A673 (cell line): ENCODE results near the gene SMIM44. TPM values are rescaled to one million over a fixed set of nuclear protein-coding genes. Genes with fewer than 3 reads are reported as not detected.
"Not testable (repeated sequence)": the region's sequence is repeated elsewhere in the genome, so short reads cannot be mapped to it uniquely, and the experiment has no call there.

ENCODE experiments used
- BruUV-seq: library from RNA; stranded (reverse); fragments of 400-500 nt; replicated peaks from 2 replicates; lab custom pipeline; 2021; lab: Mats Ljungman, UMichigan
- CTCF ChIA-PET: fragments of 300-600 bp; sonication (Branson Sonifier 250); formaldehyde crosslinking; loops from one replicate; lab custom pipeline; 2022; ENCODE audit warnings: antibody characterized with exemption; lab: Charles Lee
- POLR2A ChIA-PET: fragments of 300-600 bp; sonication (Branson Sonifier 250); formaldehyde crosslinking; loops from one replicate; lab custom pipeline; 2022; ENCODE audit warnings: antibody characterized with exemption; ENCODE audit not compliant: low non-redundant PET; lab: Charles Lee
- DNase-seq: peaks from one replicate; pipeline ENCODE4 v3.0.0-alpha.2; 2015; ENCODE audit warnings: low spot score
- H3K27ac ChIP-seq: fragments of 200-600 bp; sonication (generic); 2 replicates; pipeline ENCODE4 v1.5.1; 2016; ENCODE audit warnings: mixed run types, low read depth, mild to moderate bottlenecking, mixed read lengths, antibody characterized with exemption, low read length; ENCODE audit not compliant: poor library complexity, severe bottlenecking
- H3K27me3 ChIP-seq: fragments of 200-600 bp; sonication (generic); replicated peaks from 2 replicates; pipeline ENCODE4 v1.6.1; 2017; ENCODE audit warnings: mixed run types, low read depth, mild to moderate bottlenecking, mixed read lengths, antibody characterized with exemption, low read length; ENCODE audit not compliant: insufficient read depth, poor library complexity
- H3K36me3 ChIP-seq: fragments of 200-600 bp; sonication (generic); 2 replicates; pipeline ENCODE4 v1.6.1; 2016; ENCODE audit warnings: mixed run types, mild to moderate bottlenecking, mixed read lengths, antibody characterized with exemption, low read length; ENCODE audit not compliant: insufficient read depth, poor library complexity, severe bottlenecking
- H3K4me1 ChIP-seq: fragments of 200-600 bp; sonication (generic); 2 replicates; pipeline ENCODE4 v1.6.1; 2017; ENCODE audit warnings: mixed run types, mild to moderate bottlenecking, mixed read lengths, antibody characterized with exemption, low read length; ENCODE audit not compliant: insufficient read depth, poor library complexity, severe bottlenecking
- H3K4me3 ChIP-seq: fragments of 200-600 bp; sonication (generic); 2 replicates; pipeline ENCODE4 v1.5.1; 2016; ENCODE audit warnings: low read depth, mixed run types, mild to moderate bottlenecking, mixed read lengths, low read length; ENCODE audit not compliant: poor library complexity, severe bottlenecking
- H3K9me3 ChIP-seq: fragments of 200-600 bp; sonication (generic); 2 replicates; pipeline ENCODE4 v1.6.1; 2016; ENCODE audit warnings: mixed run types, low read depth, mild to moderate bottlenecking, mixed read lengths, antibody characterized with exemption, low read length; ENCODE audit not compliant: poor library complexity, severe bottlenecking
- CTCF ChIP-seq: fragments of 300-800, 200-600 bp; sonication (generic); conservative IDR thresholded peaks from 2 replicates; pipeline ENCODE4 v1.5.1; 2017; ENCODE audit warnings: low read depth, mild to moderate bottlenecking, antibody characterized with exemption, low read length, moderate library complexity, mixed read lengths
- EZH2 ChIP-seq: fragments of 200-600 bp; sonication (generic); IDR thresholded peaks from 2 replicates; pipeline ENCODE4 v1.6.1; 2017; ENCODE audit warnings: borderline replicate concordance, low read depth, mild to moderate bottlenecking, mixed read lengths, antibody characterized with exemption, low read length; ENCODE audit not compliant: poor library complexity, severe bottlenecking
- intact Hi-C: fragments of 100-400 bp; cut with micrococcal nuclease; formaldehyde crosslinking; loops from one replicate; pipeline ENCODE4 v1.10.0; 2022; ENCODE audit not compliant: unreplicated experiment
- total RNA-seq: library from RNA; stranded (reverse); gene quantifications from 2 replicates; pipeline ENCODE4 v1.2.3, GENCODE V29; 2021

SMIM44 gene
- total RNA-seq, 1 experiment from 2014 or later: not detected

GRCh38 chr19:3448616-3449334, 34.5 kb downstream of the SMIM44 start:
- H3K4me1 ChIP-seq: no peaks in the 10 kb centered on the region
- H3K4me3 ChIP-seq: no peak overlapping the region
- no peaks in the 10 kb centered on the region for H3K27me3 ChIP-seq
- no TSS peak for BruUV-seq
- no peak for TF ChIP-seq CTCF
- H3K27ac ChIP-seq: no peak overlapping the region
- peaks cover 48% of the 10 kb centered on the region for H3K36me3 ChIP-seq
- ChIA-PET CTCF (no interaction called here), POLR2A (no interaction called here)
- no peaks in the 10 kb centered on the region for H3K9me3 ChIP-seq
- DNase-seq: no peak
- intact Hi-C loops: no loop called here

DNA sequence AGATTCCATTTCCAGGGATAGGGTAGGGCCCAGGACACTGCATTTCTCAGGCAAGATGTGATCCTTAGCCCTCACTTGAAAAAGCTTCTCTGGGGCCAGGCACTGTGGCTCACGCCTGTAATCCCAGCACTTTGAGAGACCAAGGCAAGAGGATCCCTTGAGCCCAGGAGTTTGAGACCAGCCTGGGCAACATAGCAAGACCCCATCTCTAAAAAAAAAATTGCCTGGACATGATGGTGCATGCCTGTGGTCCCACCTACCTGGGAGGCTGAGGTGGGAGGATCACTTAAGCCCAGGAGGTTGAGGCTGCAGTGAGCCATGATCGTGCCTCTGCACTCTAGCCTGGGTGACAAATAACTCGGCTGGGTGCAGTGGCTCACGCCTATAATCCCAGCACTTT, 36.6 kb downstream of the SMIM44 start:
- DNase-seq, H3K9me3 ChIP-seq, CTCF ChIA-PET, H3K27me3 ChIP-seq, intact Hi-C loops, H3K4me3 ChIP-seq, BruUV-seq, POLR2A ChIA-PET, H3K4me1 ChIP-seq, H3K27ac ChIP-seq: not testable (repeated sequence)
- peaks cover 38% of the 10 kb centered on the region for H3K36me3 ChIP-seq

DNA sequence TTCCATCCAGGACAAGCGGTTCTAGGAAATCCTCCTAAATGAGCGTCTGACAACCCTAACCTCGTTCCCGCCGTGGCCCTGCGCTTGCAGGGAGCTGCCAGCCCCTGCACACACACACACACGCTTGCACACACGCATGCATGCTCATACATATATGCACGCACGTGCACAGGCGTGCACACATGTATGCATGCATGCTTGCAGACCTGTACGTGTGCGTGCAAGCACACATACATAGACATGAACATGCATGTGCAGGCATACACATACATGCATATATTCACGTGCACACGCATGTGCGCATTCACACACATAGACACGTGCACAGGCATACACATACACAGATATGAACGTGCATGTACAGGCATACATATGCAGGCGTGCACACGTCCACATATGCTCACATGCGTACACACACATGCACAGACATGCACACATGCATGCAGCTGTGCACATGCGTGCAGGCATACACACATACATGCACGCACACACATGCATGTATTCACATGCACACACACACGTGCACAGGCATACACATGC, 38.5 kb downstream of the SMIM44 start:
- intact Hi-C loops: no loop called here
- Histone ChIP-seq H3K36me3 (peaks cover 28% of the 10 kb centered on the region), H3K4me1 (peaks cover 6% of the 10 kb centered on the region), H3K27ac (no peak overlapping the region), H3K9me3 (no peaks in the 10 kb centered on the region), H3K4me3 (no peak overlapping the region), H3K27me3 (no peaks in the 10 kb centered on the region)
- no peak for TF ChIP-seq EZH2
- no peak for TF ChIP-seq CTCF
- POLR2A ChIA-PET: no interaction called here
- BruUV-seq: no TSS peak
- CTCF ChIA-PET: no interaction called here
- DNase-seq: no peak
